GM18858 (cell line): ENCODE data around the gene PEX11B.

Experiments used
- ATAC-seq: cut with Tn5 transposase; IDR thresholded peaks from one replicate; pipeline ENCODE4 v1.9.1; 2021; ENCODE audit not compliant: unreplicated experiment

PEX11B gene

GRCh38 chr1:145877923-145878486 is 40.5 kb downstream of the PEX11B start:
- no peak for ATAC-seq

- no peak for ATAC-seq
Observed at GRCh38 chr1:145874646-145875045, 43.9 kb downstream of the PEX11B start.

- no peak for ATAC-seq
Observed at GRCh38 chr1:145871994-145872924, 46.3 kb downstream of the PEX11B start.

GRCh38 chr1:145868232-145868631 is 50.3 kb downstream of the PEX11B start:
- ATAC-seq: no peak

- ATAC-seq: no peak
Observed at GRCh38 chr1:145863282-145864018, 55.1 kb downstream of the PEX11B start.
